ENCODE data around the gene DCLK1.

DNA sequence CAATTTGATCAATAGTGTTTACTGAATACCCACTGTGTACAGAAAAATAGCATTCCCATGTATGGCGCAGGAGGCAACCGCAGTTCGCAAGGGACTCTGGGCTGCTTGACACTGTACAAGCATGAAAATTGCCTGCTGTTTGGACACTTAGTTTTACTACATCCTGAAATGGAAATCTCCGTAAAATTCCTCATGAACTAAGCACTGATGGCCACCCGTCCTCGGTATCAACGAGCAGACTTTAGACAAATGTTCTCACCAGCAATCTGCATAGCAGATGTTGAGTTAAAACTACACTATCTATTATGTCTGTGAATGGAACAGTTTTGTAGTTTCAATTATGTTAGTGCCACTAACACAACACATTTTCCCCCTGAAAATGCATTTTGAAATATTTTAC lies 294.7 kb downstream of the DCLK1 start:
- TF ChIP-seq, protein P1, sequence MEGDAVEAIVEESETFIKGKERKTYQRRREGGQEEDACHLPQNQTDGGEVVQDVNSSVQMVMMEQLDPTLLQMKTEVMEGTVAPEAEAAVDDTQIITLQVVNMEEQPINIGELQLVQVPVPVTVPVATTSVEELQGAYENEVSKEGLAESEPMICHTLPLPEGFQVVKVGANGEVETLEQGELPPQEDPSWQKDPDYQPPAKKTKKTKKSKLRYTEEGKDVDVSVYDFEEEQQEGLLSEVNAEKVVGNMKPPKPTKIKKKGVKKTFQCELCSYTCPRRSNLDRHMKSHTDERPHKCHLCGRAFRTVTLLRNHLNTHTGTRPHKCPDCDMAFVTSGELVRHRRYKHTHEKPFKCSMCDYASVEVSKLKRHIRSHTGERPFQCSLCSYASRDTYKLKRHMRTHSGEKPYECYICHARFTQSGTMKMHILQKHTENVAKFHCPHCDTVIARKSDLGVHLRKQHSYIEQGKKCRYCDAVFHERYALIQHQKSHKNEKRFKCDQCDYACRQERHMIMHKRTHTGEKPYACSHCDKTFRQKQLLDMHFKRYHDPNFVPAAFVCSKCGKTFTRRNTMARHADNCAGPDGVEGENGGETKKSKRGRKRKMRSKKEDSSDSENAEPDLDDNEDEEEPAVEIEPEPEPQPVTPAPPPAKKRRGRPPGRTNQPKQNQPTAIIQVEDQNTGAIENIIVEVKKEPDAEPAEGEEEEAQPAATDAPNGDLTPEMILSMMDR (IDR thresholded peaks at IDR 0.05): no peak
- TF ChIP-seq POLR2A (IDR thresholded peaks at IDR 0.05): no peak

Measured in uterus (tissue), 2 donors.